Fibroblast of skin of back (primary cell): ENCODE data around the gene RIPOR3.
A peak's percentile ranks its signal among the peaks of the same experiment; 100 is the strongest.
"Not testable (repeated sequence)": the region's sequence is repeated elsewhere in the genome, so short reads cannot be mapped to it uniquely, and the experiment has no call there.

Source experiments
- DNase-seq: peaks from one replicate; pipeline ENCODE4 v3.0.0-alpha.2; 2013

RIPOR3 gene

DNA sequence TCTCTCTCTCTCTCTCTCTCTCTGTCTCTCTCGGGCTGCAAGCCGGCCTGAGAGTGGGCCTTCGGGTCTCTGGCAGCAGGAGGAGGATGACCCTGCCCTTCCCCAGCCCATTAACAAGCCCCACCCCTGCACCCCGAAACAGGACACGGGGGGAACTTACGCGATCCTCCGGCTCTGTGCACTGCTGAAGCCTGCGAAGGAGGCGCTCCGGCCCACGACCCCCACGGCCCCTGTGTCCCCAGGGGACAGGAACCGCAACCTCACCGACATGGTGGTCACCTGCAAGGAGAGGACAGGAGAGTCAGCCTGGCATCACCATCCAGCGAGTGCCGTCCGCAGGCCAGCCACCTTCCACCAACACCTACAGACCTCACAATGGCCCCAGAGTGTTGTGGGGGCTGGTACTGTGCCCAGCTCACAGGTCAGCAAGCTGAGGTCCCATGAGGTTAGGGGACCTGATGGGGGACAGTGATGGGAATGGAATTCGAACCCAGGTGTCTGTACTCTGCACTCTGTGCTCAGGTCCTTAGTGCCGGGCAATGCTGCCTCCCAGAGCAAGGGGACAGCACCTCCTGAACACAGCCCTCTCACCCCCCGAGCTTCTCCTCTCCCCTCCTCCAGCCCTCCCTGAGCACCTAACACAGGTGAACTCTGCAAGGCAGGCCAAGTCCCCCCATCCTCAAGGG, 60.6 kb downstream of the RIPOR3 start:
- no peak for DNase-seq

DNA sequence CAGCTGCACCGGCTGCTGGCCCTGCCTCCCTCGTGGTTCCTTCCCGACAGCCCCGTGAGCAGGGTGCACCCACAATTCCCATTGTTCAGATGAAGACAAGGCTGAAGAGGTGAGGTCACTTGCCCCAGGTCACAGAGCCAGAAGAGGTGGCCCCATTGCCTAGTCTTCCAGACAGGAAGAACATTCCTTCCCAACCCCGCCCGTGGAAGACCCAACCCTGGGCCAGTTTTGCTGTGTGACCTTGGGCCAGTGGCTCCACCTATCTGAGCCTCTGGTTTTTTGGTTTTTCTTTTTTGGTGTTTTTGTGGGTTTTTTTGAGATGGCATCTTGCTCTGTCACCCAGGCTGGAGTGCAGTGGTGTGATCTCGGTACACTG, 61.7 kb downstream of the RIPOR3 start:
- no peak for DNase-seq

DNA sequence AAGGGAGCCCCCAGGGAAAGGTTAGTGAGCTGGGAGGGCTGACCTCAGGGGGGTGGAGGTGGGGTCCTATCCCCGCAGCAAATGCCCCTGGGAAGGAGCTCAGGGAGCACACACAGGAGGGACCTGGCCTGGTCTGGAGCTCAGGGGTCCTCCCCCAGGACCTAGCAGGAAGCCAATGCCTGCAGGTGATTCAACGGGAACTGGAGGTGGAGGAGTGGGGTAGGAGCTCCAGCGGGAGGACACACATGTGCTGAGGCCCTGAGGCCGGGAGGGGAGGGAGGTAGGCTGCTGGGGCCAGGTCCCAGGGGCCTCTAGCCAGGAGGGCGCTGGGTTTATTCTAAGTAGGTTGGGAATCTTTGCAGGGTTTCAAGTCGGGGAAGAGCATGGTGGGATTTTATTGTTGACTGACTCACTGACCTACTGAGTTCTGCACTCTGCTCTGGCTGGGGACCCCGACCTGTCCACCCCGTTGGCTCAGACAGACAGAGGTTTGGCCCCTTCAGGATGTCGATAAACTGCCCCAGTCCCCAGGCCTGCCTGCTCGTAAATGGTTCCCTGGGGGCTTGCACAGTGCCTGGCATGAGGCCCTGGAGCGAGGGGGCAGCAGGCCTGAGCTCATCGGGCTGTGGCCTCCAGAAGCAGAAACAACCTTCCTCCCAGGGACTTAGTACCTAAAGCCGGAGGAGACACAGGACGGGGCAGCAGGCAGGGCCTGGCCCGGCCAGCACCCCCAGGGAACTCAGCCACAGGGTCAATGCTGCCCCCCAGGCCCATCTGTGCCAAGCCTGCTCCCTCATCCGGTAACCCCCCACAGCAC, 62.3 kb downstream of the RIPOR3 start:
- DNase-seq = no peak

DNA sequence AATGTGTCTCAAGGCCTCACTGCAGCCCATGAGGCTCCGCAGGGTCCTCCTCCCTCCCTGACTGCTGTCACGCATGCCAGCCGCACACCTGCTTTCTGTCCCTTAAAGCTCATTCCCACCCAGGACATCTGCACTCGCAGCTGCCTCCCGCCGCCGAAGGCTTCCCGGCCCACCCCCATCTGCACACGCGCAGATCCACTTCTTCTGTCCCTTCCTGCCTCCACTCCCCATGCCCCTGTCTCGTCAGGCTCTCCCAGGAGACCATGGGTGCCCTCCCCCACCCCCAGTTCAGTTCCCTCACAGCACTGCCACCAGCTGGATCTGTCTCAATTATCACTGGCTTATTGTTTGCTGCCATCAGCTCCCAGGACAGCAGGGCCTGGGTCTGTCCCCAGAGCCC, 63.0 kb downstream of the RIPOR3 start:
- no peak for DNase-seq

DNA sequence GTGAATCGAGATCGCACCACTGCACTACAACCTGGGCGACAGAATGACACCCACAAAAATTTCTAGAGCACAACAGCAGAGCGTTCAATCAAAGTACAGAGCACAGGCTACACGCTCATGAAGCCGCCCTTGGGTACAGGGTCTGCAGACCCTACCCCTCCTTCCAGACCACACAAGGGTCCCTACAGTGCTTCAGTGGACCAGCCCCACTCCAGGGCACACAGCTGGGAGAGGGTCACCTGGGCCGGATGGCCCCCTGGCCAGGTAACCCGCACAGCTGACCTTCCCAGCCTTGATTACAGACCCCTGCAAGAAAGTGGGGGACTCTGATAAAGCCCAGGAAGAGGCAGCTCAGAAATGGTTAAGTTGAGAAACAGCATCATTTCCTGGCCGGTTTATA, 63.6 kb downstream of the RIPOR3 start:
- no peak for DNase-seq

DNA sequence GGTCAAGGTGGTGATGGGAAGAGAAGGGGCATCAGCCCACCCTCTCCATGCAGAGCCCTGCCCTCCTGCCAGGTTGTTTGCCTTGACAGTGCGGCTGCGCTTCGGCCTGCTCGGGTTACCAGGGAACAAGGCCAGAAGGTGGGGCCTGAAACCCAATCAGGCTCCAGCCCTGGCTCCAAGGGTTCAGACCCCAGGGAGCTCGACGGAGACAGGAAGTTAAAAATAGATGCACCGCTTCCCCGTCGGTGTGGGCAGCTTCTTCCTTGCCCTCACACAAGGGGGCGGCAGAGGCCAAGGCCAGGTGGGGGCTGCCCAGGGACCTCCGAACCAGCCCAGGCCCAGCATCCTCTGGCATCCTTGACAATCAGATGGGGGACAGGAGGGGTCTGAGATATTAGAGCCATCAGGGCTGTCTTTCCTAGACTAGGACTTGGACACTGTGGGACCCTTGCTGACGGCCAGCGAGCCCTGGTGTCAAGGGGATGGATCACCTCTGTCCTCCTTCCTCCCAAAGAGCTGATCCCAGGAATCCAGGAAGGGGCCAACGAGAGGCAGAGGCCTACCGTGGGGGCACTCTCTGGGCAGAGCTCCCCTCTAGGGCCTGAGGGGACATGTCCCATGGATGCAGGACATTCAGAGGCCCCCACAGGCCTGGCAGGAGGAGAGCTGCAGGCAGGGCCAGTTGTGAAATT, 65.2 kb downstream of the RIPOR3 start:
- DNase-seq = peak; percentile 44

DNA sequence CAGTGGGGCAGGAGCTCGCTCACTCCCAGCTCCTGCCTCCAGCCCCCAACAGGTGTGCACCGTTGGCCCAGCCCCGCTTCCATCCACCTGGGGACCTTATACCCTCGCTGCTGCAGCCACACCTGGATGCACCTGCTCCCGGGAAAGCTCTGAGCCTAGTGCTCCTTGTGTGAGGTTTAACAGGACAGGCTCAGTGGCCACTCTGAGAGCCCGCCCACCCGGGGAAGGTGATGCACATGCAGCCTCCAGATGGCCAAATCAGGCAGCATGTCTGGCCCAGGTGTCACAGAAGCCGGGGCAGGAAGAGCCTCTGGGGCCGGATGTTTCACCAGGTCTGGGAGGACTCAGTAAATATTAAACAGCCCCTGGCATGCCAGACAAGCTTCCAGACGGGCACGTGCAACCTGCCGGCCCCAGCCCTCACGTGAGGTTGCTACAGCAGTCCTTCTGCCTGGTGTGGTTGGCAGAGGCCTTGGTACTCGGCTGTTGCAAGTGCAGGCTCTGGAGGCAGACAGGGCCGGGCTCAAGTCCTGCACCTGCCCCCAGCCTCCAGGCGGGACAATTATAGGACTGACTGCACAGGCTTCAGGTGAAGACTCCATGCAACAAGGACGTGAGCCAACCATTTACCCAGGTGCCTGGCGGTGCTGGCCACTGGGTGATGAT, 66.9 kb downstream of the RIPOR3 start:
- DNase-seq = no peak

DNA sequence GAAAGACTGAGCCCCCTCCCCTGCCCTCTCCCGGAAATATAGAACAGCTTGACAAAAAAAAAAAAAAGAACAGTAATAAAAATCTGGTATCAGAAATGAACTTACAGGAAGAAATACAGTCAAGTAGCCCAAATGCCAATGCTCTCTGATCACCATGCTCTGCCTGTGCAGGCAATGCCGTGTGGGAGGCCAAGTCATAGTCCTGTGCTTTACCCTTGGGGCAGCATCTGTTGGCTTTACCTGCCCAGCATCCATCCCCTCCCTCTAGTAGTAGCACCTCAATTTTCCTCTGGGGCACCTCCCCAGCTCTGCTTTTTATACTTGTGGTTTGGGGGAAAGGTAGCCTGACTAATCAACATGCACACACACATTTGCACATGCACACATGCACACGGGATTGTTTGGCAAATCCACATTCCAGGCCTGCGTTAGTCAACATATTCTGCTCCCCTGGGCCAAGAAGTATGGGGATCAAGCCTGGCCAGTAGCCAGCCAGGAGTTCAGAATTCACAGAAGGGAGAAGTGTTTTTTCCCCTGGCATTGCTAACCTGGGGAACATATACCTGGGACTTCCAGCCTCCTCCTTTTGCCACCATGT, 70.2 kb downstream of the RIPOR3 start:
- DNase-seq = no peak

DNA sequence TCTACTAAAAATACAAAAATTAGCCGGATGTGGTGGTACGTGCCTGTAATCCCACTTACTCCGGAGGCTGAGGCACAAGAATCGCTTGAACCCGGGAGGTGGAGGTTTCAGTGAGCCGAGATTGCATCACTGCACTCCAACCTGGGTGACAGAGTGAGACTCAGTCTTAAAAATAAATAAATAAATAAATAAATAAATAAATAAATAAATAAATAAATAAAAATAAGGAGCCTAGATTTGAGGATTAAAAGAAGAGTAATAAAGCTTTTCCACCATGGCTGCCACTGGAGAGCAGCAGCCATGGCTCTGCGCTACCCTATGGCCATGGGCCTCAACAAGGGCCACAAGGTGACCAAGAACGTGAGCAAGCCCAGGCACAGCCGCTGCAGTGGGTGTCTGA, 70.9 kb downstream of the RIPOR3 start:
- not testable (repeated sequence) for DNase-seq

DNA sequence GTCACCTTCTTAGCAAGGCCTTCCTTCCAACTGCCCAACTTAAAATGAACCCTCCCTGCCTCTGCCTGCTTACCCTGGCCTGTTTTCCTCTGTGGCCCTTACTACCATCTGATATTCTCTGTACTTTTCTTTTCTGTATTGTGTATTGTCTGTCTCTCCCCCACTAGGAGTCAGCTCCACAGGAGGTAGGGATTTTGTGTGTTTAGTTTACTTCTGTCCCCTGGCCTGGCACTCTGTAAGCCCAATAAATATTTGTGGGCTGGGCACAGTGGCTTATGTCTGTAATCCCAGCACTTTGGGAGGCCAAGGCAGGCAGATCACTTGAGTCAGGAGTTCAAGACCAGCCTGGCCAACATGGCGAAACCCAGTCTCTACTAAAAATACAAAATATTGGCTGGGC, 72.8 kb downstream of the RIPOR3 start:
- no peak for DNase-seq

DNA sequence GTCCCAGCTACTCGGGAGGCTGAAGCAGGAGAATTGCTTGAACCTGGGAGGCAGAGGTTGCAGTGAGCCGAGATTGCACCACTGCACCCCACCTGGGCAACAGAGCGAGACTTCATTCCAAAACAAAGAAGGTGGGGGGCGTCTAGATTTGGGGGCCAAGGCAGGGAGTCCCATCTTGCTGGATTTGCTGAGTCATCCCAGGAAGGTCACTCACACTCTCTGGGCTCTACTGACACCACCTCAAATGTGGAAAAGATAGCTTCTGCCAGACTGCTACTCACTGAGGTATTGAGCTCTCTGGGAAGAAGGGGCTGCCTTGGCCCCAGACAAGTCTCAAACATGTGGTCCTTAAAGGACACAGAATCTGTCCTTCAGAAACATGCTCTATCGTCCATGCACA, 74.3 kb downstream of the RIPOR3 start:
- no peak for DNase-seq

DNA sequence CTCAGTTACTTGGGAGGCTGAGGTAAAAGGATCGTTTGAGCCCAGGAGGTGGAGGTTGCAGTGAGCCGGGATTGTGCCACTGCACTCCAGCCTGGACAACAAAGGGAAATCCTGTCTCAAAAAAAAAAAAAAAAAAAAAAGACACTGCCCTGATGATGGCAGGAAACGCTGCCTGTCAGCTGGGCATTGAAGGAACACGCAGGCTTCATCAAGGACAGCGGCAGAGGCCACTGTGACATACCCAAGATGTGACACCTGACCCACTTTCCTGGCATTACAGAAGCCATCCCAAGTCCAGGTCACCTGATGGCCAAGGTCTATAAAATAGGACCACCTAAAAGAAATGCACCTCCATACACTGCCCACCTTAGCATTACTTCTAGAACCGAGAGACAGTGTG, 75.9 kb downstream of the RIPOR3 start:
- DNase-seq = no peak

DNA sequence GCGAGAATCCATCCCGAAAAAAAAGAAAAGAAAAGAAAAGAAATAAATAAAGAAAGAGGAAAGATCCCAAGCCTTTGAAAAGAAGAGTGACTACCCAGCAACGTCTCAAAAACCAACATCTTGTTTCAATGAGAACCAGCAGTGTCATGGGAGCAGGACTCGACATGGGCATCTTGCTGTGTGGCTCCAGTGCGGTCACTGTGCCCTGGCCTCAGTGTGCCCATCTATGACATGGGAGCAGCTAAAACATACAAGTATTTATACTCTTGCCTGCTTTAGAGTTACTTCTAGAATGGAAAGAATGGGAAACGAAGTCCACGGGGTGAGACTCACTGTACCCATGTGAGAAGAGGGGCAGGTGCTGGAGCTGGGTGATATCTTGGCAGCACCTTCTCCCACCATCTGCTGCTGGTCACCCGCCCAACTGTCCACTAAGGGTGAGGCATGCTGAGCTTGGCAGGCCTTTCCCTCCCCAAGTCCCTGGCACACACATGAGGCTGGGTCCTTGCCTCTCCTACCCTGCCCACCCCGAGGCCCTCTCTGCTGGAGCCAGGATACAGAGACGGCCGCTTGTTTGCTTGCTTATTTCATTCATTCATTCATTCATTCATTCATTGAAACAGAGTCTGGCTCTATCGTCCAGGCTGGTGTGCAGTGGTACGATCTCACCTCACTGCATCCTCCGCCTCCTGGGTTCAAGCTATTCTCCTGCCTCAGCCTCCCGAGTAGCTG, 77.7 kb downstream of the RIPOR3 start:
- no peak for DNase-seq

DNA sequence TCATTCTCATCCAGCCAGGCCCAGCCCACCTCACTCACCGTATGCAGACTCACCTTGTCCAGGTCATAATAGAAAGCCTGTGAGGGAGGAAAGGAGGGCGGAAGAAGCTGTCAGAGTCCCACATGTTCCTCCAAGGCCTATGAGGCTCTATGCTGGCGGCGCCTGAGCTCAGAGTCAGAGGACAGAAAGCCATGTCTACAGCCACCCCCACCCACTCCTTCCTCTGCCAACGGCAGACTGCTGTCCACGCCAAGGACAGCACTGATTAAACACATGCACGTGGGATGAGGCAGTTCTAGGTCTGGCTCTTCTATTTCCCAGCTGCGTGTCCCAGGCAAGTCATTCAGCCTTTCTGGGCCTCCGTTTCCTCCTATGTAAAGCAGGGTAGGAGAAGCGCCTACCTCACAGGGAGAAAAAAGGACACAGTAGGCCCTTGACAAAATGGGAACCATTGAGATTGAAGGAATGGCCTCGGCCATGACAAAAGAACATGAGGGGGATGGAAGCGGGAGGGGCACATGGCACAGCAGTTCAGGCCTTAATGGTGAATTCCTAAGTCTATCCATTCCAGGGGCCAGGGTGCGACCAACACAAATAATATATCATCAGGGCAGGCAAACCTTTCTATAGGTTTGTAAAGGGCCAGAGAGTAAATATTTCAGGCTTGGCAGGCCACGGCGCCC, 80.1 kb downstream of the RIPOR3 start:
- no peak for DNase-seq

DNA sequence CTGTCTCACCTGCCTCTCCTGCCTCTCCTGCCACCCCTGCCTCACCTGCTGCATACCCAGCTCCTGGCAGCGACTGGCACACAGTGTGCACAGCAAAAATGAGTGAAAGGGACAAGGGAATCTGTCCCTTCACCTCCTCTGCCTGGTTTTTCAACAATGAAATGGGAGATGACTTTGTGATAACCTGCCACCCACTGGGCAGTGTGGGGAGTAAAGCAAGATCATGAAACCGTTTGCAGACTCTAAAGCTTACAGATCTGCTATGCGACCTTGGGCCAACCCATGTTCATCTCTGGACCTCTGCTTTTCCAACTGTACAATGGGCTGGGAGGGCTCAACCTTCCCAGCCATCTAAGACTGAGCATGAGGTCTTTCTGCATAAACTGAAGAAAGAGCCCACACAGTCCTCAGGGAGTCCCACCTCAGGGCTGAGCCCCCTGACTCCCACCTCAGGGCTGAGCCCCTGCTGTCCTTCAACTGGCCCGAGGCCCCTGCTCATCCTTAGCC, 81.1 kb downstream of the RIPOR3 start:
- no peak for DNase-seq

DNA sequence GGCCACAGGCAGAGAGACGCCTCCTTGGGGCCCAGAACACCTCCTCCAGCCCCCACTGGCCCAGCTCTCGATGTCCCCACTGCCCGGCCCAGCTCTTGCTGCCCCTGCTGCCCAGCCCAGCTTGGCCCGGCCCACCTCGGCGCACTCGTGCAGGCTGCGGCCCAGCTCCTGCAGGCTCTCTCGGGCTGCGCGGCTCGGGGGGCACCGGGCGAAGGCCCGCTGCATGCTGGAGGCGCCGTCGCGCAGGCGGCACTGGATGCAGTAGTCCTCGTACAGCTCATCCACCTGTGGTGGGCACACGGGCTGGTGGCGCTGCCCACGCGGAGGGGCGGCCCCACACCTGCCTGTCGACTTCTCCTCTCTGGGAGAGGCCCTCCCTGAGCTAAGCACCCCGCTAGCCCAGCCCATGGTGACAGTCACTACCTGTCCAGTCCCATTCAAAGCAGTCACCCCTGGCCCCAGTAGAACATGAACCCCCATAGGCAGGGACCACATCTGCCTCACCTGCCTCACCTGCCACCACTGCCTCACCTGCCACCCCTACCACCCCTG, 81.8 kb downstream of the RIPOR3 start:
- no peak for DNase-seq

DNA sequence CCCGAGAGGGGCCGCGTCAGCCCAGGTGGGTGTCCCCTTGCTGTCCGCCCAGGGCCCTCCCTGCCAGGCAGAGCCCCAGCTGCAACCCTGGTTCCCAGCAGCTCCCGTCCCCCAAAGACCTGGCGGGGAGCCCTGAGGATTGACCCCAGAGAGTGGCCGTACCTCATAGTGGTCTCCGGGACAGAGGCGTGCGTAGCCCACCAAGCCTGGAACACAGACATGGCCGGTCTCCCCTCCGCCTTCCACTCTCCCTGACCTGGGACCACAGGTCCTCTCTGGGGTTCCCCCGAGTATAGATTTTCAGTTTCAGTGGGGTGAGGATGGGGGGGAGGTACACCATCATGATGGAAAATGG, 82.6 kb downstream of the RIPOR3 start:
- no peak for DNase-seq

DNA sequence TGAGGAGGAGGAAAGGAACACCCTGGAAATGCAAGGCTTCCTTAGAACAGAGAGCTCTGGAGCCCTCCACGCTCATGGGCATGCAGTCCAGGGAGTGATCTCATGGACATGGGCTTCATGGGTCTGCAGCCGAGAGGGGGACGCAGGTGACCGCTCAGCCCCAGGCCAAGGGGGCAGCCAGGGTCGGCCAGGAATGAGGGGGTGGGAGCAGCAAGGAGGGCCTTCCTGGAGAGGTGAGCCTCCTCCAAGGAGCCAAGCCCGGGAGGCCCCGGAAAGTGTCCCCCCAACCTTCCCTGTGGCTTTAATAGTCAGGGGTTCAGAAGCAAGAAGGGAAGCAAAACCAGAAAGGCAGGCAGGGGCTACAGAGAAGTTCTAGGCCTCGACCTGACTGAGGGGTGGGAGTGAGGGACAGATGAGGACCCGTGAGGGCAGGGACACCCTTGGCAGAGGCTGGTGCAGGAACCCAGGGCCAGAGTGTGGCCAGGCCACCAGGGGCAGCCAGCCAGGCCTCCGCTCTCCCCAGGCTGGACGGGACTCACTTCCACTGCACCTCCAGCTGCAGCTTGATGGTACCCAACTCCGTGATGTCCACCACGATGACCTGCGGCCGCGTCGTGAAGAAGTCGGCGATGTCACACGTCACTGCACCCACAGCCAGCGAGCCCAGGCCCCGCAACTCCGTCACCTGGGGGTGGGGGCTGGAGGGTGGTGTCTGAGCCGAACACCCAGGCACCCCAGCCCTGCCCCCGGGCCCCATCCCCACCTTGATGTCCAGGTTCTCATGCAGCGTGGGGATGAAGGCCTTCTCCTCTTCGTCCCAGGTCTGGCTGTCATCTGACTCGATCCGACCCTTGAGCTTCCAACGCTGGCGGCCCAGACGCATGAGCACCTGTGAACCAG, 83.2 kb downstream of the RIPOR3 start:
- no peak for DNase-seq

DNA sequence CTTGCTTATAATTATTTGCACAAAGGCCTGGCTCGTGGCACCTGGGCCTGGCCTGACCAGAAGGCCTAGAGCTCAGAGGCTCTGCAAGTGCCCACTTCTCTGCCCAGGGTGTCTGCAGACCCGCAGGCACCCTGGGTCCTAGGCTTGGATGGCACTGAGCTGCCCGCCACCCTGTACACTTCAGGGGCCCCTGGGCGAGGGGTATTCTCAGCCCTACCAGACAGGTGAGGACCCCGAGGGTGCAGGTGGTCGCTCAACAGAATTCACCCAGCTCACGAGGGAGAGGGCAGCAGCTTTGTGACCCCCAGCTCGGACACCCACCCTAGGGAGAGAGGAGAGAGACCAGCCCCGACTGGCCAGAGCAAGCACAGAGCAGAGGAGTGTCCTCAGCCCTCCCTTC, 83.9 kb downstream of the RIPOR3 start:
- DNase-seq = no peak

DNA sequence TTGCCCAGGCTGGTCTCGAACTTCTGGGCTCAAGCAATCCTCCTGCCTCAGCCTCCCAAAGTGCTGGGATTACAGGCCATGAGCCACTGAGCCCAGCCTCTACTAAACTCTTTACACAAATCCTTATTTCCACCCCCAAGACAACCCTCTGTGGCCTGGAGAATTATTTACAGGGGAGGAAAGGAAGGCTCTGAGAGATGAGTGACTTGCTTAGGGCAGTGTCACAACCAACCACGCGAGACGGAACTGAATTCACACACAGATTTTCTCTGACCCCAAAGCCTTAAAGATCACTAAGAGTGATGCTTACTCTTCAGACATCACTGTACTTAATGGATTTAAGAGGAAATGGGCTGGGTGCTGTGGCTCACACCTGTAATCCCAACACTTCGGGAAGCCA, 86.2 kb downstream of the RIPOR3 start:
- no peak for DNase-seq
